Activated CD8-positive, alpha-beta memory T cell treated with anti-CD3 and anti-CD28 coated beads, Interleukin-2, amount 50 U/mL, for 48 hours (primary cell): ENCODE data around the gene GRID1.

ENCODE experiments used
- DNase-seq: peaks from one replicate; pipeline ENCODE4 v3.0.0-alpha.2; 2020

Gene GRID1

GRCh38 chr10:86123304-86123703 is 243.3 kb downstream of the GRID1 start:
- no peak for DNase-seq

GRCh38 chr10:86122646-86123045 is 243.9 kb downstream of the GRID1 start:
- DNase-seq, result no peak

- DNase-seq, result no peak
Observed at GRCh38 chr10:86121200-86121599, 245.4 kb downstream of the GRID1 start.

GRCh38 chr10:86117051-86117450 is 249.5 kb downstream of the GRID1 start:
- no peak for DNase-seq

GRCh38 chr10:86113983-86114382 is 252.6 kb downstream of the GRID1 start:
- DNase-seq, result no peak

GRCh38 chr10:86113501-86113900 is 253.1 kb downstream of the GRID1 start:
- DNase-seq, result no peak

- no peak for DNase-seq
Observed at GRCh38 chr10:86113044-86113443, 253.6 kb downstream of the GRID1 start.

GRCh38 chr10:86111902-86112545 is 254.6 kb downstream of the GRID1 start:
- DNase-seq, result peak; percentile 23

- peak; percentile 29 for DNase-seq
Observed at GRCh38 chr10:86110156-86110786, 256.3 kb downstream of the GRID1 start.

GRCh38 chr10:86109421-86109820 is 257.2 kb downstream of the GRID1 start:
- peak; percentile 26 for DNase-seq

GRCh38 chr10:86108696-86109095 is 257.9 kb downstream of the GRID1 start:
- no peak for DNase-seq

GRCh38 chr10:86107611-86108310 is 258.8 kb downstream of the GRID1 start:
- DNase-seq, result peak; percentile 23

GRCh38 chr10:86107131-86107530 is 259.5 kb downstream of the GRID1 start:
- peak; percentile 17 for DNase-seq

- no peak for DNase-seq
Observed at GRCh38 chr10:86106616-86107015, 260.0 kb downstream of the GRID1 start.

GRCh38 chr10:86105640-86106039 is 261.0 kb downstream of the GRID1 start:
- DNase-seq, result peak; percentile 18

- DNase-seq, result no peak
Observed at GRCh38 chr10:86105181-86105580, 261.4 kb downstream of the GRID1 start.

GRCh38 chr10:86104611-86105145 is 261.9 kb downstream of the GRID1 start:
- DNase-seq, result no peak

GRCh38 chr10:86104156-86104555 is 262.4 kb downstream of the GRID1 start:
- no peak for DNase-seq

GRCh38 chr10:86103391-86104101 is 263.0 kb downstream of the GRID1 start:
- no peak for DNase-seq

GRCh38 chr10:86102451-86102850 is 264.1 kb downstream of the GRID1 start:
- no peak for DNase-seq

GRCh38 chr10:86102031-86102430 is 264.6 kb downstream of the GRID1 start:
- no peak for DNase-seq

- DNase-seq, result peak; percentile 40
Observed at GRCh38 chr10:86100581-86101061, 266.0 kb downstream of the GRID1 start.
